Body of pancreas (tissue), 4 donors: ENCODE results near the gene TGFBRAP1.

ENCODE experiments used
- POLR2A ChIP-seq, 3 donors: fragments of 450-650 bp; IDR thresholded peaks; one replicate each; pipeline ENCODE4 v1.6.1; 2016; ENCODE audit warnings: antibody characterized with exemption in 3 of 3, mild to moderate bottlenecking in 2 of 3
- TF ChIP-seq, protein P1 (sequence below), 7 experiments: fragments of 450-650 bp in 4 of 7; fragments of 200-600 bp in 3 of 7; sonication (generic) in 3 of 7; IDR thresholded peaks; one replicate each; pipeline ENCODE4 v1.5.1; 2016 to 2019; ENCODE audit warnings: antibody characterized with exemption in 7 of 7

DNA sequence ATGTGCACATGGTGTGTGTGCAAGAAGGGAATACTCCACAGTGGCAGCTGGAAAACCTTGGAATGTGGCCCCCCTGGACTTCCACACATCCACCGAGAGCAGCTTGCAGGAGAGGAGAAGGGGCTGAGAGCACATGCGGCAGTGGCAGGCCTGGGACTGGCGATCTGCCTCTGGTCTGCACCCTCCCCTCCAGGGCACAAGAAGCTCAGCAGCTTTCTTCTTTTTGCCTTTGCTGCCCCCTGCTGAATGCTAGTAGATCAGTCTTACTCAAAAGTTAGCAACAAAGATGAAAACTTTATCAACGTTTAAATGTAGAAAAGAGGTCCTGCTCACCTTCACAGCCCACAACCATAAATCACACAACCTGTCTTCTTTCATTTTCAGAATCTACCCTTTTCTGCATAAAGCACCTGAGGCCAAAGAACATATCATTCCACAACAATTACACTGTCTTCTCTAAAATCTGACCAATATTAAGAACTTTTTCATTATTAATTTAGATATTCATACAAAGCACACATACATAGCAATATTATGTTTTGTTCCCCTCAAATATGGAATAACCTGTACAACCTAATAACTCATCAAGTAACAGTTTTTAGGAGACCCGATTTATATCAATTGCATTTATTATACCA lies 34.6 kb downstream of the TGFBRAP1 start:
- TF ChIP-seq, protein P1, sequence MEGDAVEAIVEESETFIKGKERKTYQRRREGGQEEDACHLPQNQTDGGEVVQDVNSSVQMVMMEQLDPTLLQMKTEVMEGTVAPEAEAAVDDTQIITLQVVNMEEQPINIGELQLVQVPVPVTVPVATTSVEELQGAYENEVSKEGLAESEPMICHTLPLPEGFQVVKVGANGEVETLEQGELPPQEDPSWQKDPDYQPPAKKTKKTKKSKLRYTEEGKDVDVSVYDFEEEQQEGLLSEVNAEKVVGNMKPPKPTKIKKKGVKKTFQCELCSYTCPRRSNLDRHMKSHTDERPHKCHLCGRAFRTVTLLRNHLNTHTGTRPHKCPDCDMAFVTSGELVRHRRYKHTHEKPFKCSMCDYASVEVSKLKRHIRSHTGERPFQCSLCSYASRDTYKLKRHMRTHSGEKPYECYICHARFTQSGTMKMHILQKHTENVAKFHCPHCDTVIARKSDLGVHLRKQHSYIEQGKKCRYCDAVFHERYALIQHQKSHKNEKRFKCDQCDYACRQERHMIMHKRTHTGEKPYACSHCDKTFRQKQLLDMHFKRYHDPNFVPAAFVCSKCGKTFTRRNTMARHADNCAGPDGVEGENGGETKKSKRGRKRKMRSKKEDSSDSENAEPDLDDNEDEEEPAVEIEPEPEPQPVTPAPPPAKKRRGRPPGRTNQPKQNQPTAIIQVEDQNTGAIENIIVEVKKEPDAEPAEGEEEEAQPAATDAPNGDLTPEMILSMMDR (IDR thresholded peaks at IDR 0.05), result peak in 6 of 7 experiments; percentile 22 to 57 (median 44)
- TF ChIP-seq POLR2A (IDR thresholded peaks at IDR 0.05), result no peak
